Sigmoid colon (tissue), 7 donors: Measurements from ENCODE around the gene PPP1R27. TPM values are rescaled to one million over a fixed set of nuclear protein-coding genes. Genes with fewer than 3 reads are reported as not detected.

ENCODE experiments used
- DNase-seq: peaks from one replicate; pipeline ENCODE4 v3.0.0-alpha.2; 2019
- H3K27ac ChIP-seq, 4 donors: fragments of 200-600 bp; sonication (generic); one replicate each; pipeline ENCODE4 v1.5.1; 2016 to 2019; ENCODE audit warnings: mild to moderate bottlenecking in 1 of 4
- H3K27me3 ChIP-seq, 3 donors: fragments of 200-600 bp; sonication (generic); one replicate each; pipeline ENCODE4 v1.5.1; 2019; ENCODE audit warnings: mild to moderate bottlenecking in 1 of 3
- H3K36me3 ChIP-seq, 4 donors: fragments of 200-600 bp; sonication (generic); one replicate each; pipeline ENCODE4 v1.5.1; 2016 to 2019
- H3K4me1 ChIP-seq, 4 donors: fragments of 200-600 bp; sonication (generic); one replicate each; pipeline ENCODE4 v1.5.1; 2017 to 2019
- H3K4me3 ChIP-seq, 4 donors: fragments of 200-600 bp; sonication (generic); one replicate each; pipeline ENCODE4 v1.5.1; 2017 to 2019; ENCODE audit warnings: mild to moderate bottlenecking in 2 of 4, moderate library complexity in 1 of 4
- H3K9me3 ChIP-seq, 4 donors: fragments of 200-600 bp in 3 of 4; sonication (generic) in 3 of 4; one replicate each; pipeline versions ENCODE4 v1.5.1 to v1.6.1; 2013 to 2019
- CTCF ChIP-seq, 4 experiments: fragments of 450-650 bp in 3 of 4; fragments of 200-600 bp in 1 of 4; IDR thresholded peaks; one replicate each; pipeline ENCODE4 v1.5.1; 2016 to 2019; ENCODE audit warnings: antibody characterized with exemption in 4 of 4, mild to moderate bottlenecking in 3 of 4, moderate library complexity in 2 of 4
- EP300 ChIP-seq, 4 donors: sonication (generic); formaldehyde crosslinking; IDR thresholded peaks; one replicate each; pipeline ENCODE4 v1.6.1; 2017; ENCODE audit warnings: antibody characterized with exemption in 4 of 4
- POLR2A ChIP-seq, 2 donors: fragments of 450-650 bp; IDR thresholded peaks; one replicate each; pipeline ENCODE4 v1.6.1; 2016; ENCODE audit warnings: antibody characterized with exemption in 2 of 2, mild to moderate bottlenecking in 2 of 2, moderate library complexity in 2 of 2
- POLR2AphosphoS5 ChIP-seq, 4 donors: sonication (generic); formaldehyde crosslinking; IDR thresholded peaks; one replicate each; pipeline ENCODE4 v1.6.1; 2017; ENCODE audit warnings: antibody characterized with exemption in 4 of 4
- WGBS, 2 donors: extraction: QIAGEN DNeasy Blood & Tissue Kit; methylation state at CpG; one replicate each; pipeline ENCODE4 v1.1.7; 2013; 5-methylcytosine and 5-hydroxymethylcytosine counted together
- intact Hi-C: fragments of 100-400 bp; cut with DNase I; formaldehyde crosslinking; loops from one replicate; pipeline ENCODE4 v1.15.1; 2023
- polyA plus RNA-seq, 3 donors: library from polyadenylated mRNA; stranded (reverse); fragments of 200-250 nt; gene quantifications; one replicate each; pipeline ENCODE4 v1.2.3, GENCODE V29; 2013
- total RNA-seq, 4 donors: library from RNA; depleted of rRNA; stranded (reverse); fragments of >200 nt; gene quantifications; one replicate each; pipeline ENCODE4 v1.1.0, GENCODE V29; 2016
- donor health status: healthy with polysubstance abuse.
- donor health status: Bipolar disorder and iron deficiency.
- donor health status: healthy.

The PPP1R27 gene
- total and polyA plus RNA-seq, 7 donors = 0.50 TPM; not detected in 6

GRCh38 chr17:81804559-81805399 lies 30.1 kb downstream of the PPP1R27 start:
- Histone ChIP-seq H3K27me3 (peaks cover 30 to 91% (median 71%) of the 10 kb centered on the region in 3 donors), H3K4me1 (peaks cover 0 to 20% (median 16%) of the 10 kb centered on the region in 4 donors), H3K27ac (no peak overlapping the region), H3K4me3 (no peak overlapping the region), H3K36me3 (no peaks in the 10 kb centered on the region), H3K9me3 (no peaks in the 10 kb centered on the region)
- TF ChIP-seq EP300 (IDR thresholded peaks at IDR 0.05) (no peak), CTCF (IDR thresholded peaks at IDR 0.05) (no peak), POLR2A (IDR thresholded peaks at IDR 0.05) (no peak), POLR2AphosphoS5 (IDR thresholded peaks at IDR 0.05) (no peak)
- DNase-seq = no peak
- intact Hi-C loops = no loop called here
- 3 to 8% methylated on average over 65 of the region's 65 CpGs for WGBS, 2 donors

- WGBS, 2 donors = 3 to 5% methylated on average over 110 of the region's 110 CpGs
- H3K4me3 ChIP-seq = peak within 1 kb of the TSS in 2 of 4 donors; percentile 1 to 4
- H3K27me3 ChIP-seq = peaks cover 30 to 85% (median 69%) of the 10 kb centered on the region in 3 donors
Measured at GRCh38 chr17:81803728-81804558, 30.9 kb downstream of the PPP1R27 start, which contains the start of gene GCGR. Gene GCGR, plus strand, starts transcription at chr17:81804150. Its CDS starts 4,869 bp downstream, at chr17:81809019.

GRCh38 chr17:81802856-81803643 lies 31.8 kb downstream of the PPP1R27 start:
- TF ChIP-seq CTCF (IDR thresholded peaks at IDR 0.05) (no peak), POLR2A (IDR thresholded peaks at IDR 0.05) (no peak), EP300 (IDR thresholded peaks at IDR 0.05) (no peak), POLR2AphosphoS5 (IDR thresholded peaks at IDR 0.05) (no peak)
- DNase-seq = no peak
- Histone ChIP-seq H3K4me3 (no peak overlapping the region), H3K27me3 (peaks cover 30 to 79% (median 69%) of the 10 kb centered on the region in 3 donors), H3K9me3 (no peaks in the 10 kb centered on the region), H3K36me3 (no peaks in the 10 kb centered on the region), H3K27ac (no peak overlapping the region), H3K4me1 (peaks cover 0 to 20% (median 16%) of the 10 kb centered on the region in 4 donors)
- 31 to 33% methylated on average over 26 of the region's 26 CpGs for WGBS, 2 donors
- intact Hi-C loops = no loop called here

More at GRCh38 chr17:81803728-81804558, 30.9 kb downstream of the PPP1R27 start, which contains the start of gene GCGR:
- TF ChIP-seq POLR2A (IDR thresholded peaks at IDR 0.05) = no peak
- no peak for TF ChIP-seq POLR2AphosphoS5 (IDR thresholded peaks at IDR 0.05)
- TF ChIP-seq CTCF (IDR thresholded peaks at IDR 0.05) = no peak
- Histone ChIP-seq H3K4me1 (peaks cover 0 to 20% (median 16%) of the 10 kb centered on the region in 4 donors), H3K36me3 (no peaks in the 10 kb centered on the region), H3K27ac (no peak within 1 kb of the TSS), H3K9me3 (no peaks in the 10 kb centered on the region)
- no peak for DNase-seq
- intact Hi-C loops = no loop called here

GRCh38 chr17:81802048-81802758 lies 32.6 kb downstream of the PPP1R27 start:
- TF ChIP-seq POLR2AphosphoS5 (IDR thresholded peaks at IDR 0.05) = no peak
- no peak for TF ChIP-seq CTCF (IDR thresholded peaks at IDR 0.05)
- no peak for TF ChIP-seq EP300 (IDR thresholded peaks at IDR 0.05)
- TF ChIP-seq POLR2A (IDR thresholded peaks at IDR 0.05) = no peak
- intact Hi-C loops = no loop called here

More at GRCh38 chr17:81802048-81802758, 32.6 kb downstream of the PPP1R27 start:
- Histone ChIP-seq H3K4me1 (peaks cover 0 to 20% (median 16%) of the 10 kb centered on the region in 4 donors), H3K9me3 (no peaks in the 10 kb centered on the region), H3K27me3 (peaks cover 30 to 71% (median 64%) of the 10 kb centered on the region in 3 donors), H3K27ac (no peak overlapping the region), H3K36me3 (no peaks in the 10 kb centered on the region), H3K4me3 (no peak overlapping the region)
- no peak for DNase-seq
- 76 to 82% methylated on average over 9 of the region's 9 CpGs for WGBS, 2 donors
